Measurements from ENCODE around the gene FAM24A.
A peak's percentile ranks its signal among the peaks of the same experiment; 100 is the strongest.

Gene FAM24A

DNA sequence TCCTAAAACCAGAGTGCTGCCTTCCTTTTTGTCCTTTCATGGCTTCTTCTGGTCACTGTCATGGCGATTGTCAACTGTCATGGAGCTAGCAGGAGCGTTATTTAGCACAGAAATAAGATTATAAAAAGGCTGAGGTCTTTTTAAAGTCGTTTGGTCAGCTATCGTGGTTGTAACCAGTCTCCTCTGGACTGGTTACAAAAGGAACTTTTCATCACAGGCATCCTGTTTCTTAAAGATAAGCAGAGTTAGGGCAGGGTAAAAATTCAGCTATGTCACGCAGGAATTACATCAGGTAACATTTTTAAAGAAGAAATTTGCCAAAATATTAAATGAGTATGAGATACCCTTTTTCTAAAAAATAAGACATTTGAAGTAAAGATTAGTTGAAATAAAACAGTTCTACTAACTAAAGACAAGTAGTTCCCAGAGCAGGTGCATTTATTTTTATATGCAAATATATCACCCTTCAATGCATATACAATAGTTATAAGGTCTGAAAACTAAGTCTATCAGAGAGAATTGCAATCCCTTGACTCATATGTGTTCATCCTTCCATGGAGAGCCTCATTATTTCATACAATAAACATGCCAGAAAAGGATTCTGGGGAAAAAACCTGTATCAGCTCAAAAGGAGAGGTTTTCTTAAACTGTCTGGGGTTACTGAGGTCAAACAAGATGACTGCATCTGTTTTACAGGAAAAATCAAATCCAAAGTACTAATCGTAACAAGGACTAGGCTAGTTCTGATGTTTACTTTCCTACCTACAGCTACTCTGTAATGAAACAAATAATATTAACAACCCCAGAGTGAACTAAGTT lies 20.9 kb downstream of the FAM24A start:
- DNase-seq, result no peak

DNA sequence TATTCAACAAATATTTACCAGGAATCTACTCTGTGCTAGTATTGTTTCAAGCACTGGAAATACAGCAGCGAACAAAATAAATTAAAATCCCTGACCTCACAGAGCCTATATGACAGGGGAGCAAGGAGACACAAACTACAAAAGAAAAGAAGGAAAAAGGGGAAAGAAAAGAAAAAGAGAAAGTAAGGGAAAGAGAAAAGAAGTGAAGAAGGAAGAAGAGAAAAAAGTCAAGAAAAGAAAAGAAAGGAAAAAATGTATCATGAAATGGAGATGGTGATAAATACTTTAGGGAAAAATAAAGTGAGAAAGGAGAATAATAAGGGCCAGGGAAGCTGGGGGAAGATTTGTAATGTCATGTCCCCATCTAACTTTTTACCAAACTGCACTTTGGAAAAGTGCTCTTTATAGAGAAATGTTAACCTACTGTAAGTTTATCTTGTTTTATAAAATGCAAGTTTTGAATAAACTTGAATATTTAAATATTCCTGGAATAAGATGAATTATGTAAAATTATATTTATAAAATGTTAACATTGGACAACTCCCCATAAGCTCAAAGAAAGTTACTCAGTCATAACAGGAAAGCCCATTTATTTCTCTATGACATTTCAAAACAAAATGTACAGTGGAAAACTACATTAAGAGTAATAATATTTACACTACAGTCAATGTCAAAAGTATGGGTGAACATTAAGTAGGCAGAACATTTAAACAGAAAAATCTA lies 28.9 kb downstream of the FAM24A start:
- DNase-seq, result no peak

DNA sequence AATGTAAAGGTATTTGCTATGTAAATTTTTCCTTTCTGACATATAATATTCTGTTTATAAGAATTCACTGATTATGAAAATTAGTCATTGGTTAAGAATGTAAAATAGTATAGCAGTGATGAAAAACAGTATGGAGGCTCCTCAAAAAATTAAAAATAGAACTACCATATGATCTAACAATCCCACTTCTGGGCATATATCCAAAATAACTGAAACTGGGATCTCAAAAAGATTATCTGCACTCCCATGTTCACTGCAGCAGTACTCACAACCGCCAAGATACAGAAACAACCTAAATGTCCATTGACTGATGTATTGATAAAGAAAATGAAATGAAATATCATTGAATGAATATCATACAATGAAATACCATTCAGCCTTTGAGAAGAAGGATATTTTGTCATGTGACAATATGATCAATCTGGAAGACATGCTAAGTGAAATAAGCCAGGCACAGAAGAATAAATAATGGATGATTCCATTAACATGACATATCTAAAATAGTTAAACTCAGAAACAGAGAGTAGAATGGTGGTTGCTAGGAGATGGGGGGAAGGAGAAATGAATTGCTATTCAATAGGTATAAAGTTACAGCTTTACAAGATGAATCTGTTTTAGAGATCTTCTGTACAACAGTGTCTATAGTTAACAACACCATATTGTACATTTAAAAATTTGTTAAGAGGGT lies 29.6 kb downstream of the FAM24A start:
- no peak for DNase-seq

DNA sequence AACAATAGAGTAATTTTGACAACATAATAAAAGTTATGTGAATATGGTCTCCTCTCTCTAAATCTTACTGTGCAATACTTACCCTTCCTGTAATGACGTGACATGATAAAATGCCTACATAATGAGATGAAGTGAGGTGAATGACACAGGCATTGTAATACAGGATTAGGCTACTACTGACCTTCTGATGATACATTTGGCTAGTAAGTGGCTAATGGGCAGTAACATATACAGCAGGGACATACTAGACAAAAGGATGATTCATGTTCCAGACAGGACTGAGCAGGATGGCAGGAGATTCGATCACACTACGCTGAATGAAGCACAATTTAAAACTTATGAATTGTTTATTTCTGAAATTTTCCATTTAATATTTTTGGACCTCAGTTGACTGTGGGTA lies 38.9 kb downstream of the FAM24A start:
- no peak for DNase-seq

DNA sequence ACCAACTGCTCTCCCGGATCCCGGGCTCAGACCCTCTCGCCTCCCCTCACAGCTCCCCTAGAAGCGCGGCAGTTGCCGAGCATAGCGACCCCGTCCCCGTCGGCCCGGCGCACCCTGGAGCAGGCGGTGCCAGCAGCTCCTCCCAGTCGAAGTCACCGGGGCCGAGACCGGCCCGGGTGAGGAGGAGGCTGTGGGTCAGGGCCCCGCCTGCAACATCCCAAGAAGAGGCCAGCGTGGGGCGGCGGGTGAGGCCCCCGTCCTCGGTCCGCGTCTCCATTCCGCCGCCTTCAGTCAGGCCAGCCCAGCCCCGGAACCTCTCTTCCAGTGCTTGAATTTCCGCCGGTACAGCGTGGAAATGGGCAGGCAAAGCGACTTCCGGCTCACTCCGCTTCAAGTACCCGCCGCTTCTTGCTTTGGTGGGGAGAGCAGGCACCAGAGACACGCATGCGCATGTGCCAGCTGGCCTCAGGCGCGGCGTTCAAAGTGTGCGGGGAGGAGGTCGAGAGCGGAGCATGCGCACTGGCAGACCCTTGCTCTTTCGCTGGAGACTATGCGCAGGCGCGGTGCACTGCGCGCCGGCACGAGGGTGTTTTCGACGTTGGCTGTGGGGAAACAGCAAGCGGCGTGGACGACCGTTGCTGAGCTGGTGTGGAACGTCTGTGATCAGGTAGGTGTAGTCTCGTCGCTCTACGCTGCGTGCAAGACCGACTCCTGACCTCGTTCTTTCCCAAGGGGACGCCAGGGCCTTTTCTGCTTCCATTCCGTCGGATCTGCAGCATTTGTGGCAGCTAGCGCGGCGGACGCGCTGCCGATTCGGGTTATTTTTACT lies 43.7 kb downstream of the FAM24A start, which contains the start of gene C10orf88:
Gene C10orf88, minus strand, starts transcription at position 326 of the 829 bp plus-strand sequence. Its CDS starts 49 bp downstream, at position 277.
- peak; percentile 88 to 94 for DNase-seq

DNA sequence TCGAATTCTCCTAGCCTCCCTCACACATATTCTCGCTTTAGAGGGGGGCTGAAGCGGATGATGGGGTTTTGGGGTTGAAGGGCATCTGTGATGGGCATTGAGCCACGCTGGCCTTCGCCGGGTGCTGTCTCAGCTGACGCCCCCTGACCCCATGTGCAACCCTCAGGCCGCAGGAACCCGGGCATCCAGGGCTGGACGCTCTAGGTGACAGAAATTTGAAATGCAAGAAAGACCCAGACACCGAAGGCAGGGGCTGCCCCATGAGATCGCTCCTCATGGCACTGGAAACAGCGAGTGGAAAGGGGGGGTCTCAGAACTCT lies 44.3 kb downstream of the FAM24A start:
- DNase-seq, result no peak

DNA sequence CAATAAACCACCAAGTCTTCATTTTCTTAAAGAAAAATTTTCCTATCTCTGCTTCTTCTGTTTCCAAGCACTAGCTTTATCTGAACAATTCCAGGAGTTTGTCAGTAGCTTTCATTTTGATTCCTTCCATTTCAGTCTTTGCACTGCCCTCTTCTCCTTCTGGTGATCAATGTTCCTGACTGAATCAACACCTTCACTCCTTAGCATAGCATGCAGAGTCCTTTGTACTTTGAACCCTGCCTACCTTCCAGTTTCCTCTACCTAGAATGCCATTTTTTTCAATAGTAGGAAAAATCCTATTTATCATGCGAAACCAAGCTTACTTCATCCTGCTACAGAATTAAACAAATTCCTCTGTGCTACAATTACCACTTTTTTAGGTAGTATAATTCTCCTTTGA lies 45.5 kb downstream of the FAM24A start:
- no peak for DNase-seq

DNA sequence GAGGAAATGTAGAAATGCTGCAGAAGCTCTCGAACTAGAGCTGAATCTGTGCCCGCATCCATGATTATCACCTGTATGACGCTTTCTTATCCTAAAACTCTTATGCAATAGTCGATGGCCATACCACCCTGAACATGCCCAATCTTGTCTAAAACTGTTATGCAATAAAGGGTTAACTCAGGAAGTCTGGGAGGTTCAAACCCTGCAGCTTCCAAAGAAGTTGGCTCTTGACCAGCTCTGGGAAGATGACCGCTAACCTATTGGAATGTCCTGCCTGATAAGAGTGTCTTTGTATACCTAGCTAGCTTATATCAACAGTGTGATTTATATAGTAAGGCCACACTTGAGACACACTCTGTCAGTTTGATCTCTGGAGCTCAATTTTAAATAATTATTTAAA lies 47.1 kb downstream of the FAM24A start:
- no peak for DNase-seq

DNA sequence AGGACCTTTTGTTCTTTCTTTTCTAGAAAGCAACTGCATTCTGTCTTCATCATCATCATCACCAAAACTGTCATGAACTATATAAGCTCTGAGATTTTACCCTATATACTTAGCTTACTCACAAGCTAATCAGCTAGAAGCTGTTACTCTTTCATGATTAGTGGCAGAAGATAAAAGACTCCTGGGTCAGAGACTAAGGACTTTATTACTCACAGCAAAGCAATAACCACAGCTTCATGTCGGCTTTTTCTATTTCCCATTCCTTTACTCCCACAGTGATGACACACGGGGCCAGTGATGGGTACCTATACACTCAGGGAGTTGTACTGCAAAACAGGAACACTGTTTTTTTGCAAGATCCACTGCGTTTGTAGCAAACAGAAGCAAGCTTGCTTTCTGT lies 52.0 kb downstream of the FAM24A start:
- DNase-seq, result no peak
